HG03066 (cell line): ENCODE measurements around the gene ATP8B1.
"Not testable (repeated sequence)": the region's sequence is repeated elsewhere in the genome, so short reads cannot be mapped to it uniquely, and the experiment has no call there.

Experiments used
- ATAC-seq: cut with Tn5 transposase; IDR thresholded peaks from one replicate; pipeline ENCODE4 v1.9.1; 2021; ENCODE audit warnings: low read depth; ENCODE audit not compliant: unreplicated experiment

Gene ATP8B1

DNA sequence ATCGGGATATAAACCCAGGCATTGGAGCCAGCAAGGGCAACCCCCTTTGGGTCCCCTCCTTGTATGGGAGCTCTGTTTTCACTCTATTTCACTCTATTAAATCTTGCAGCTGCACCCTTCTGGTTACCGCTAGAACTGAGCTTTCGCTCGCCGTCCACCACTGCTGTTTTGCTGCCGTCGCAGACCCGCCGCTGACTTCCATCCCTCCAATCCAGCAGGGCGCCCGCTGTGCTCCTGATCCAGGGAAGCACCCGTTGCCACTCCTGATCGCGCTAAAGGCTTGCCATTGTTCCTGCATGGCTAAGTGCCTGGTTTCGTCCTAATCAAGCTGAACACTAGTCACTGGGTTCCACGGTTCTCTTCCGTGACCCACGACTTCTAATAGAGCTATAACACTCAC is 68.1 kb downstream of the ATP8B1 start:
- ATAC-seq = not testable (repeated sequence)

DNA sequence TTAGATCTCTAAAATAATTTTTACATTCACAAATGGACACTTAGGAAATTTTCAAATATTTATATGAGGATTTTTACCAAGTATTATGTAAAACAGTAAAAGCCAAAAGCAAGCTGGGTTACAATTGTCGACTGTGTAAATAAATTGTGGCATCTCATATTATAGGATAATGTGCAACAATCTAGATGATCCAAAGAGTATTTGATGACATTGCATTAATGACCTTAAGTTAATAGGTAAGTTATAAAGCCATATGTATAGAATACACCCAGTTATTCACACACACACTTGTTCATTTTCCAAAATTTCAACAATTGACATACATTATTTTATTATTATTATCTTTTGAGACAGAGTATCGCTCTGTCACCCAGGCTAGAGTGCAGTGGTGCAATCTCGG is 69.3 kb downstream of the ATP8B1 start:
- ATAC-seq = no peak

DNA sequence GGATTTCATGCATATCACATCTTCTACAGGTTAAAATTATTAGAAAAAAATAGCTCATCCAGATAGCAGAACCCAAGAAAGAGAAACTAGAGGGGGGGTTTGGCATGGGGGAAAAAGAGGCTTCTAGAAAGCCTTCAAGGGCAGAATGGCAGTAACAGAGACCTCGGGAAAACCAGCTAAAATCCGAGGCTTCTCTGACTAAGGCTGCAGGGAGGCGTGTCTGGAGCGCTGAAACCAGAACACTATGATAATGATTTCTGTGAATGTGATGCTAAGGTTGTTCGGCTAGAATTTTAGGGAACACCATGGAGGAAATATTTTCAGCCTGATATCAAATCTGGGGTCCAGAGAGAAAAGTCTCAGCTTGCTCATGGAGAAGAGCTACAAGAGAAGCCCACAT is 73.0 kb downstream of the ATP8B1 start:
- no peak for ATAC-seq

DNA sequence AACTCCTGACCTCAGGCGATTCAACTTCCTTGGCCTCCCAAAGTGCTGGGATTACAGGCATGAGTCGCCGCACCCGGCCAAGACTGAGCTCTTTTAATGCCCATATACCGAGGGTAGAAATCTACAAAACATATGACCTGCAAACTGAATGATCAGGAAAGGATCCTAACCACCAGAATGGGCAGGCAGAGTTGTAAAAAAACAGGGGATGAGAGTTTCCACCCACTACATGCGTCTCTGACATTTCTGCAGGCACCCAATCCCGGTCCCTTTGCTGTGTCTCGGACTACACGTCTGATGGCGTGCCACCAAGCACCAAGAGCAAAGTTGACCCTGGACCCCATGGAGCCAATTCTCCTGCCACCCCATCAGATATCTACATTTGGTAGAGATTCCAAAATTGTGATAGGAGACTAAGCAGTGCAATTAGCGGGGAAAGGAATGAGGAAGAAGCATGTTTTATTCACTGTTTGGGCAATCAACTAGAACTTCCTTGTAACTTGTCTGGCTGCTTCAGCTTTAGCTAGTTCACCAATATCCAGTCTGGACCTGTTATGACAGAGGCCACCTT is 74.1 kb downstream of the ATP8B1 start:
- ATAC-seq = no peak

DNA sequence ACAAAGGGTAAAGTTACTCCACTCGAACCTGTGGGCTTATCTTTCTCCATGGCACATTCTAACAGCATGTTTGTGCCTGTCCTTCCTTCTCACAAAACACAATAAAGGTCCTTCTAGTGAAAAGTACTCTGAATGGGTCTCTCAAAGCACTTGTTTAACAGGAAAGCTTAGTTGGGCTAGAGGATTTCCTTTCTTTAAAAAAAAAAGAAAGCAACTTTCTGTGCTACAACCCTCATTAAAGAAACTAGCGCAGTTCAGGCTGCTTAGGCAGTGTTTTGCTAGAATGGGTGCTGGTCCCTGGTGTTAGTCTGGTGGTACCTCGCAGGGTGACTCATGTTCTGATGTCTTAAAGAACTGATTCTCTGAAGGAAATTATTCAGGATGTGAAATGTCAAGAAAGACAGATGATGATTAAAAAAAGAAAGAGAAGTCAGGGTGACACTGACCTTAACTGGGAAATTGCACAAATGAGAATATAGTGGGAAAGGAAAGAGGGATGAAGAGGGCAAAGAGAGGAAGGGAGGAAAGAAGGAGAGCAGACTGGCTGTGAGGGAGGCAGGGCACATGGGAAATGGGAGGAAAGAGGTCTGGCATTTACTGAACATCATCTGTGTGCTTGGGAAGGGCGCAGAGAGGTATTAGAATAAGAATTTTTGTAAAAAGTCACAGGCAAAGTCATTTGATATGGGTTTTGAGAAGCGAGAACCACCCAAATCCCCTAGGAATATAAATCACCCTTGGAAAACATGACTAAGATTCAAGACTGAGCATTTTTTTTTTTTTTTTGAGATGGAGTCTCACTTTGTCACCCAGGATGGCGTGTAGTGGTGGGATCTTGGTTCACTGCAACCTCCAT is 74.9 kb downstream of the ATP8B1 start:
- no peak for ATAC-seq

DNA sequence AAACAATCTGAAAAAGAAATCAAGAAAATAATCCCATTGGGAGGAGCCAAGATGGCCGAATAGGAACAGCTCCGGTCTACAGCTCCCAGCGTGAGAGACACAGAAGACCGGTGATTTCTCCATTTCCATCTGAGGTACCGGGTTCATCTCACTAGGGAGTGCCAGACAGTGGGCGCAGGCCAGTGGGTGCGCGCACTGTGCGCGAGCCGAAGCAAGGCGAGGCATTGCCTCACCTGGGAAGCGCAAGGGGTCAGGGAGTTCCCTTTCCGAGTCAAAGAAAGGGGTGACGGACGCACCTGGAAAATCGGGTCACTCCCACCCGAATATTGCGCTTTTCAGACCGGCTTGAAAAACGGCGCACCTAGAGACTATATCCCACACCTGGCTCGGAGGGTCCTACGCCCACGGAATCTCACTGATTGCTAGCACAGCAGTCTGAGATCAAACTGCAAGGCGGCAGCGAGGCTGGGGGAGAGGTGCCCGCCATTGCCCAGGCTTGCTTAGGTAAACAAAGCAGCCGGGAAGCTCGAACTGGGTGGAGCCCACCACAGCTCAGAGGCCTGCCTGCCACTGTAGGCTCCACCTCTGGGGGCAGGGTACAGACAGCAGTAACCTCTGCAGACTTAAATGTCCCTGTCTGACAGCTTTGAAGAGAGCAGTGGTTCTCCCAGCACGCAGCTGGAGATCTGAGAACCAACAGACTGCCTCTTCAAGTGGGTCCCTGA is 83.7 kb downstream of the ATP8B1 start:
- not testable (repeated sequence) for ATAC-seq

DNA sequence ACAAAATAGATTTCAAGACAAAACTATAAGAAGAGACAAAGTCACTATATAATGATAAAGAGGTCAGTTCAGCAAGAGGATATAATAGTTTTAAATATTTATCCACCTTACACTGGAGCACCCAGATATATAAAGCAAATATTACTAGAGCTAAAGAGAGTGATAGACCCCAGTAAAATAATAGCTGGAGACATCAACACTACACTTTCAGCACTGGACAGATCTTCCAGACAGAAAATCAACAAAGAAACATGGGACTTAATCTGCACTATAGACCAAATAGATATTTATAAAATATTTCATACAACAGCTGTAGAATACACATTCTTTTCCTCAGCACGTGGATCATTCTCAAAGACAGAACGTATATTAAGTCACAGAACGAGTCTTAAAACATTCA is 86.6 kb downstream of the ATP8B1 start:
- no peak for ATAC-seq

DNA sequence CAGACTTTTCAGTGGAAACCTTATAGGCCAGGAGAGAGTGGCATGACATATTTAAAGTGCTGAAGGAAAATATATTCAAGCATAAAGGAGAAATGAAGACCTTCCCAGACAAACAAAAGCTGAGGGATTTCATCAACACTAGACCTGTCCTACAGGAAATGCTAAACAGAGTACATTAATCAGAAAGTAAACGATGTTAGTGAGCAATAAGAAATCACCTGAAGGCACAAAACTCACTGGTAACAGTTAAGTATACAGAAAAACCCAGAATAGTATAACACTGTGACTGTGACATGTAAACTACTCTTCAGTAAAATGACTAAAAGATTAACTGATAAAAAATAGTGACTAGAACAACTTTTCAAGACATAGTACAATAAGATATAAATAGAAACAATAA is 87.4 kb downstream of the ATP8B1 start:
- no peak for ATAC-seq

DNA sequence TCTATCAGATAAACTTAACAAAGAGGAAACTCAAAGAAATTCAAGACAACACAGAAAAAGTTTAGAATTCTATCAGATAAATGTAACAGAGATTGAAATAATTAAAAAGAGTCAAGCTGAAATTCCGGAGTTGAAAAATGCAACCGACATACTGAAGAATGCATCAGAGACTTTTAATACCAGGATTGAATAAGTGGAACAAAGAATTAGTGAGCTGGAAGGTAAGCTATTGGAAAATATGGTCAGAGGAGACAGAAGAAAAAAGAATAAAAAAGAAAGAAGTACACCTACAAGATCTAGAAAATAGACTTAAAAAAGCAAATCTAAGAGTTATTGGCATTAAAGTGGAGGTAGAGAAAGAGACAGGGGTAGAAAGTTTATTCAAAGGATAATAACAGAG is 88.0 kb downstream of the ATP8B1 start:
- no peak for ATAC-seq

DNA sequence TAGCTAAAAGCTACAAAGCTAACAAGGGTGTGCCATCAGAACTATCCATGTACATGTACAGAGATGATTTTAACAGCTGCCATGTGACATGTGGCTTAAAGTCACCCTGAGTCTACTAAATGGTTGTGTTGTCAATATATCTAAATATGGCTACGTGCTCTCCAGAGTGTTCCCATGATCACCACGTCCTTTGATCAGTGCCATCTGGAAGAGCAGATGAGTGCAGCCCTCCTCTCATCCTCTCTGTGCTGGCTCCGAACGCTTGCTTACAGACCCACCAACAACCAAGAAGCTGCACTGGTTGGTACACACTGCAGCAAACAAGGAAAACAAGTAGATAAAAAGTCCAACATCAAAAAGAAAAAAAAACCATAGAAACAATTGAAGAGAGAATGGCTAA is 92.9 kb downstream of the ATP8B1 start:
- ATAC-seq = no peak

DNA sequence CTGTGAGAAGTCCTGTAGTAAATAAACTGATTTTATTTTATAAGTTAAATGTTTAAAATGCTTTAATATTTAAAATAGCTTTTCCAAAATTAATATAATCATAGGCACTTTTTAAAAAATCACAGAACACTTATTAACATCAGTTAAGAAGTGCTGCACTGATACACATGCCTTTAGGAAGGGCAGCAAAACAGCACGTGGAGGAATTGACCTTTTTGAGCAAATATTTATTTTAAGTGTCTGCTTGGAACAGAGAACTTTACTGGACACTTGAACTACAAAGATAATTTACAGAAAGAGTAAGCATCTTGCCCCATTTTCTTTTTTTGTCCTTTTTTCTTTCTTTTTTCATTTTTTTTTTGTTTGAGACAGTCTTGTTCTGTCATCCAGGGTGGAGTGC is 93.8 kb downstream of the ATP8B1 start:
- ATAC-seq = no peak

DNA sequence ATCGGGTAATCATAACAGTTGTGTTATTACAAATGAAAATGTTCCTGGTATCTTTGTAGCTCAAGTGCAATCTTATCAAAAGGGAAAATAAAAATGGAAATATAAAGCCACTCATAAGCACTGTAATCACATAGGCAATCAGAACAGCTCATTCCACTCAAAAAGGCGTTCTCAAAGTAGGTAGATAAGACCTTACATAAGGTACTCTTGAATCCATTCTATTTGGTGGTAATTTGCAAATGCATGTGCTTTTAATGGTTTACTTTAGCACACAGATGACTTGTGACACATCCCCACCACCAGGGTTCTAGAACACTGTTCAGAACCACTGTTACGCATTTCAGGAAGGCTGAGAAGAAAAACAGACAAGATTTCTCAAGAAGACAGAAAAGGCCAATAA is 94.8 kb downstream of the ATP8B1 start:
- ATAC-seq = no peak

DNA sequence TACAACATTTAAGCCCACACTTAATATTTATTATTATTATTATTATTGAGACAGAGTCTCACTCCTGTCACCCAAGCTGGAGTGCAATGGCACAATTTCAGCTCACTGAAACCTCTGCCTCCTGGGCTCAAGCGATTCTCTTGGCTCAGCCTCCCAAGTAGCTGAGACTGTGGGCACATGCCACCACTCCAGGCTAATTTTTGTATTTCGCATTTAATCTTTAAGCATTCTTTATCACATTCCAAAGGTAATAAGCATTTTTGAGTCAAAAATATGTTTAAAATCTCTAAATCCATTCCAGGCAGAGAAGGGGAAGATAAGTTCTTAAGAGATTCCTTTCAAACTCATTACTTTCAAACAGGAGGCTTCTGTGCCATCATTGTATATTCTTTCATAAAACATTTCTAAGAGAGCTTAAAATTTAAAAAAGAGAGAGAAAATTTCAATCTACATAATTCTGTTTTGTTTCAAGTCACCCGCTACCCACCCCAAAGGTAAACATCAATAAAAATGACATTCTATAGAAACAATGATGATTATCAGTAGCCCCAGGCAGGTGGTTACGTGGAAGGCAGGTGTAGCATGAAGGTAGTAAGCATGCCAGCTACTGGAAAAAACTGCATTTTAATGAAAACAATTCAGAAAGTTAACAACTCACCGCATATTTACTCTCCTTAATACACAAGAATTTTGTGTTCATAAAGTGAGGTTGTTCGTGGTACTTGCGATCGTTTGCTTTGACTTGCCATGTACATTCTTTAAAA is 97.1 kb downstream of the ATP8B1 start:
- no peak for ATAC-seq

DNA sequence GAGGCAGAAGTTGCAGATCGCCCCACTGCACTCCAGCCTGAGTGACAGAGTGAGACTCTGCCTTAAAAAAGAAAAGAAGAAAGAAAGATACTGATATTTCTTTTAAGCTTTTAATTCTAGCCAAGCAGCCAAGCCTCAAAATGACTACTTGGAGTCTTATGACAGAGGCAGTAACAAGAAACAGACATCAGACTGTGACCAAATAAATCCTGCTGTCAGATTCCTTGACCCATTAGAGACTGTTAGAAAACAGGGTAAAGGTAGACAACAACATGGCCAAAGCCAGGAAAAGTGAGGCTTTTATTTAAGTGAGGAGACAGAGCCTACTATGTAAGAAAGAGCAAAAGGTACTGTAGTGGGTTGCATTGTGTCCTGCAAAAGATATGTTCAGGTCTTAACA is 98.1 kb downstream of the ATP8B1 start:
- ATAC-seq = no peak

DNA sequence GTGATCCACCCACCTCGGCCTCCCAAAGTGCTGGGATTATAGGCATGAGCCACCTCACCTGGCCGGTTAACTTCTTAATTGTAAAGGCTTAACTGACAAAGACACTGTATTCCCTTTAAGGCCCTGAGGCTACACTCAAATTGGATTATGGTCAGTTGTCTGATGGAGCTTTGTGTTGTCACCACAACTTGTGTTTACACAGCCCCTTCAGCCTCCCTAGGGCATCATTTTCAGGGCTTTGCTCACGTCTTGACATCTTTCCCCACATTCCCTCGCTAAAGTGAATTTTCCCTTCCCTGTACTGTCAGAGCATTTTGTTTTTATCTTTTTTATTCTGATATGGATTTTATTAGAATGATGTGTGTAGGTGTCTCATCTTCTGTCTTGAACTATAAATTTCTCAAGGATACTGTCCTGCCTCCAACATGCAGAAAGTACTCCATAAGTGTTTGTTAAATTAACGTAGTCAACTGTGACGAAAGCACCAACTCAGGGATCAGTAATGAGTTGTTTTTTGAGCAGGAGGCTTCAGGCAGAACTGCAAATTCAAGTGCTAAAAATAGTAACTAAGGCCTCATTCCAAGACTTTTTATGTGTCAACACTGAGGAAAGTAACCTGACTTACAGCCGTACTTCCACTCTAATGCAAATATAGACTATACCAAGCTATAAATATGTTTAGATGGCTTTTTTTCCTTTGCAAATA is 104.4 kb downstream of the ATP8B1 start:
- no peak for ATAC-seq

DNA sequence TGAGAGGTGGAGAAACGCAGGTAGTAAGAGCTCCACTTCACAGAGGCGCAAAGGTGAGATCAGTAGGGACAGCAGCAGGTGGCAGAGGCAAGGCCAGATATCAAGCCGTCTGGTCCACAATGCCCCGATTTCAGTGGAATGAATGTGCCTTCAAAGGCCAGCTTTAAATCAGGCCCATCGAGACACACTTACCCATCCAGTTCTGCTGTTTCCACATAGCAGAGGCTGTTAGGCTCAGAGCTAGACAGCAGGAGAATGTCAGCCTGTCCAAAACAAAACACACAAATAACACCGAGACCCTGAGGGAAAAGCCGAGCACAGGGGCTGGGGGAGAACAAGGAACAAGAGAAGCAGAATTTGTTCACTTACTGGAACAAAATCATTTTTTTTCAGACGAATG is 105.7 kb downstream of the ATP8B1 start:
- ATAC-seq = no peak

DNA sequence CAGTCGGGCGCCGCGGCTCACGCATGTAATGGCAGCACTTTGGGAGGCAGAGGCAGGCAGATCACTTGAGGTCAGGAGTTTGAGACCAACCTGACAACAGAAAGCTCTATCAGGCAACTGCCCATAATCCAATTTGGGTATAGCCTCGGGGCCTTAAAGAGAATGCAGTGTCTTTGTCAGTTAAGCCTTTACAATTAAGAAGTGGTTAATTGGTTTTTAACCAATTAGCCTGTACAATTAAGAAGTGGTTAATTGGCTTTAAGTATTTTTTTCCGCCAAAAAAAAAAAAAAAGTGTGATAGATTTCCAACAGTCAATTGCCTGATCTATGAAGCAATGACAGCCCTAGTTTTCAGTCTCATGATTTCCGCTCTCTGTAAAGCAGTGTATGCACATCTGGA is 106.8 kb downstream of the ATP8B1 start:
- ATAC-seq = no peak

DNA sequence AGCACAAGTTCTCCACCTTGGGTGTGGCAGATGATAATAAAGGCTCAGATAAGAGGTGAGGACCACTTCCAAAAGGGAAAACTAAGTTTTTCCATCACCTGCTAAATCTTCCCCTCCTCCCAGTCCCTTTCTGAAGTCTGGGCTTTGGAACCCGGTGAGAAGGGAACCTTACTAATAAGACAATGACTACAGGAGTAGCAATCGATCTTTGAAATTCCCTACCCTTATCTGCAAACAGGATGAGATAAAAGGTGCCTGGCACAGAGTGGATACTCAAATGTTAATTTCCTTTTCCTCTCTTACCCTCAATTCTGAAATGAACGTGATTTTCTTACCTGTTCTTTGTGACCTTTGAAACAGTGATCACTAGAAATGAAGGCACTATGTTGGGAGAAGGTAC is 111.8 kb downstream of the ATP8B1 start:
- no peak for ATAC-seq

DNA sequence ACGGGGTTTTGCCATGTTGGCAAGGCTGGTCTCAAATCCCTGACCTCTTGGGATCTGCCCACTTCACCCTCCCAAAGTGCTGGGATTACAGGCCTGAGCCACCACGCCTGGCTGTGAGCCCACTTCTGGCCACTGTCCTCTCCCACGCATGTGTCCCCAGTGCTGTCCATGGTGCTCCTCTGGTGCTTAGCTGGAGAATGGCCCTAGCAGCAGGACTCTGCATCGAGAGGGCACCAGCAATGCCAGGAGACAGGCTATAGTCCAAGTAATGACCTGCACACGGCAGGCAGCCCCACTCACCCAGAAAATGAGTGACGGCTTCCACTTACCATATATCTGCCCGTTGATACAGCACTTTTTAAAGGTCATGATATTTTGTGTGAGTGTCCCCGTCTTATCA is 115.1 kb downstream of the ATP8B1 start:
- ATAC-seq = no peak

DNA sequence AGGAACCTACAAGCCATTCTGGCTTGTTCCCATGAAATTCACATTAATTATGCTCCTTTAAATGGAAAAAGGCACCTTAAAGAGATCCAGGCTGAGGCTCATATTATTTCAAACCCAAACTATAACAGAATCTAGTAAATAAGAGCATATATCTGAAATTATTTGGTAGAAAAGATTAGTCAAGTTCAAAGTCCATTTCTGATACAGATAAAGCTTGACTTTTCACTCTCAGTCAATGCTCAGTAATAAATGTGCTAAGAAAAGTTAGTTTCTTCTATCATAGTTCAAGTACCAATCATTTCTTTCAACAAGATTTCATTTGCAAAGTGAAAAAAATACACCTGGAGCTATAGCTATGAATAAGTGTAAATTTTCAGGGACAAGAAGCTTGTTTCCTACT is 119.6 kb downstream of the ATP8B1 start:
- no peak for ATAC-seq
